ENCODE data around the gene SLC22A7.

The SLC22A7 gene

GRCh38 chr6:43267619-43268354 is 30.3 kb upstream of the SLC22A7 start:
- DNase-seq = no peak

- no peak for DNase-seq
Measured at GRCh38 chr6:43268355-43268700, 29.7 kb upstream of the SLC22A7 start.

- no peak for DNase-seq
Measured at GRCh38 chr6:43268782-43269272, 29.2 kb upstream of the SLC22A7 start.

- DNase-seq = peak; percentile 25
Measured at GRCh38 chr6:43269273-43270007, 28.6 kb upstream of the SLC22A7 start.

GRCh38 chr6:43271103-43271815 is 26.8 kb upstream of the SLC22A7 start:
- no peak for DNase-seq

- DNase-seq = no peak
Measured at GRCh38 chr6:43271944-43272343, 26.1 kb upstream of the SLC22A7 start.

GRCh38 chr6:43273707-43274106 is 24.4 kb upstream of the SLC22A7 start:
- no peak for DNase-seq

GRCh38 chr6:43274127-43274915 is 23.7 kb upstream of the SLC22A7 start:
- no peak for DNase-seq

GRCh38 chr6:43274916-43275597 is 23.0 kb upstream of the SLC22A7 start:
- peak; percentile 17 for DNase-seq

- DNase-seq = peak; percentile 20
Measured at GRCh38 chr6:43275801-43276576, 22.1 kb upstream of the SLC22A7 start.

GRCh38 chr6:43276577-43277305 is 21.3 kb upstream of the SLC22A7 start:
- no peak for DNase-seq

GRCh38 chr6:43277306-43277642 is 20.8 kb upstream of the SLC22A7 start:
- no peak for DNase-seq

GRCh38 chr6:43277643-43278523 is 20.2 kb upstream of the SLC22A7 start:
- no peak for DNase-seq

- DNase-seq = no peak
Measured at GRCh38 chr6:43278524-43279078, 19.5 kb upstream of the SLC22A7 start.

- no peak for DNase-seq
Measured at GRCh38 chr6:43280234-43280633, 17.8 kb upstream of the SLC22A7 start.

GRCh38 chr6:43282060-43282459 is 16.0 kb upstream of the SLC22A7 start:
- DNase-seq = no peak

GRCh38 chr6:43282636-43283513 is 15.2 kb upstream of the SLC22A7 start:
- no peak for DNase-seq

- DNase-seq = no peak
Measured at GRCh38 chr6:43283514-43283901, 14.6 kb upstream of the SLC22A7 start.

All from activated CD4-positive, alpha-beta T cell treated with anti-CD3 and anti-CD28 coated beads for 1 hour (primary cell).